Aorta (tissue), 5 donors: Measurements from ENCODE around the gene LIFR. TPM values are rescaled to one million over a fixed set of nuclear protein-coding genes. Genes with fewer than 3 reads are reported as not detected.
A peak's percentile ranks its signal among the peaks of the same experiment; 100 is the strongest.

ENCODE experiments used
- ATAC-seq: fragments of 200-7000 bp; cut with Tn5 transposase; one replicate; pipeline ENCODE4 v1.9.1; 2022; ENCODE audit warnings: moderate library complexity; ENCODE audit not compliant: low FRiP score
- DNase-seq, 2 donors: peaks; one replicate each; pipeline ENCODE4 v3.0.0-alpha.2; 2020
- H3K27ac ChIP-seq, 2 donors: one replicate each; pipeline ENCODE4 v1.5.1; 2013; ENCODE audit warnings: low read length in 2 of 2, mild to moderate bottlenecking in 2 of 2, moderate library complexity in 2 of 2, control low read depth in 1 of 2, inconsistent platforms in 1 of 2, low read depth in 1 of 2
- H3K27me3 ChIP-seq, 2 donors: one replicate each; pipeline ENCODE4 v1.6.1; 2013; ENCODE audit warnings: control low read depth in 1 of 2, low read length in 1 of 2, mild to moderate bottlenecking in 1 of 2, moderate library complexity in 1 of 2; ENCODE audit not compliant: insufficient read depth in 2 of 2, control insufficient read depth in 1 of 2
- H3K36me3 ChIP-seq, 2 donors: one replicate each; pipeline ENCODE4 v1.6.1; 2013; ENCODE audit warnings: control low read depth in 1 of 2, low read length in 1 of 2, mild to moderate bottlenecking in 1 of 2; ENCODE audit not compliant: insufficient read depth in 2 of 2, control insufficient read depth in 1 of 2
- H3K4me1 ChIP-seq, 2 donors: one replicate each; pipeline ENCODE4 v1.6.1; 2013; ENCODE audit warnings: low read length in 2 of 2, control low read depth in 1 of 2, mild to moderate bottlenecking in 1 of 2, moderate library complexity in 1 of 2; ENCODE audit not compliant: insufficient read depth in 2 of 2, control insufficient read depth in 1 of 2
- H3K4me3 ChIP-seq, 2 donors: one replicate each; pipeline ENCODE4 v1.5.1; 2013; ENCODE audit warnings: low read length in 2 of 2, control low read depth in 1 of 2, mild to moderate bottlenecking in 1 of 2
- H3K9me3 ChIP-seq: one replicate; pipeline ENCODE4 v1.6.1; 2013; ENCODE audit warnings: mild to moderate bottlenecking, low read length; ENCODE audit not compliant: control insufficient read depth
- WGBS, 2 donors: extraction: QIAGEN DNeasy Blood & Tissue Kit; methylation state at CpG; one replicate each; pipeline ENCODE4 v1.1.7; 2013; 5-methylcytosine and 5-hydroxymethylcytosine counted together
- intact Hi-C, 2 donors: fragments of 100-400 bp; cut with DNase I; formaldehyde crosslinking; loops; one replicate each; pipeline versions ENCODE4 v1.14.2 to v1.15.0; 2022
- polyA plus RNA-seq, 2 donors: library from polyadenylated mRNA; stranded (reverse); fragments of 200-250 nt; gene quantifications; one replicate each; pipeline ENCODE4 v1.2.3, GENCODE V29; 2013
- total RNA-seq, 2 donors: library from RNA; stranded (reverse); fragmentation: NEBNext Ultra II Directional; extraction: Animal tissue kit (Norgen Biotek cat#: 25700); gene quantifications; one replicate each; pipeline ENCODE4 v1.2.1, GENCODE V29; 2021
- donor health status: healthy with polysubstance abuse.
- donor health status: Bipolar disorder and iron deficiency.
- donor health status: DM: no; HTN: no; CAD: no.
- donor health status: DM: no; HTN: no; CAD: no.
- donor health status: DM: yes; HTN: yes; CAD: no.

Gene LIFR
- total and polyA plus RNA-seq, 4 donors, result 2.4 to 69.6 (median 39.7) TPM

- intact Hi-C loops, result no loop called here
- WGBS, 2 donors, result 12 to 18% methylated on average over 23 to 24 of the region's 24 CpGs
- Histone ChIP-seq H3K27ac (peak overlapping the region in 1 of 2 donors; percentile 46), H3K27me3 (no peaks in the 10 kb centered on the region), H3K4me1 (no peaks in the 10 kb centered on the region), H3K36me3 (no peaks in the 10 kb centered on the region), H3K4me3 (peak overlapping the region; percentile 7 to 15), H3K9me3 (no peaks in the 10 kb centered on the region)
- ATAC-seq, result peak; percentile 31
- peak; percentile 59 to 88 for DNase-seq
These were observed 110.9 kb downstream of the LIFR start for GRCh38 chr5:38445374-38446028.

GRCh38 chr5:38443390-38443789 is 113.1 kb downstream of the LIFR start:
- no peaks in the 10 kb centered on the region for H3K4me1 ChIP-seq
- no peaks in the 10 kb centered on the region for H3K36me3 ChIP-seq
- H3K9me3 ChIP-seq, result no peaks in the 10 kb centered on the region
- no peak for DNase-seq
- no peak overlapping the region for H3K27ac ChIP-seq
- intact Hi-C loops, result loop anchor here (2.0 to 5.0 kb wide), 4 partner anchors 61 to 365 kb away; partner anchors contain the start of gene LIFR (in 1 of the 2)
- no peak for ATAC-seq
- 90 to 91% methylated on average over 7 of the region's 7 CpGs for WGBS, 2 donors
- no peak overlapping the region for H3K4me3 ChIP-seq
- H3K27me3 ChIP-seq, result no peaks in the 10 kb centered on the region

- no peaks in the 10 kb centered on the region for H3K9me3 ChIP-seq
- intact Hi-C loops, result loop anchor here (2.0 to 5.0 kb wide), 4 partner anchors 60 to 367 kb away; partner anchors contain the start of gene LIFR (in 1 of the 2)
- no peaks in the 10 kb centered on the region for H3K36me3 ChIP-seq
- H3K4me3 ChIP-seq, result no peak overlapping the region
- no peaks in the 10 kb centered on the region for H3K27me3 ChIP-seq
- no peak for ATAC-seq
- H3K4me1 ChIP-seq, result no peaks in the 10 kb centered on the region
- no peak for DNase-seq
- no peak overlapping the region for H3K27ac ChIP-seq
- 90 to 94% methylated on average over 2 of the region's 2 CpGs for WGBS, 2 donors
These were observed 114.2 kb downstream of the LIFR start for GRCh38 chr5:38442247-38442573.

- Histone ChIP-seq H3K27ac (no peak overlapping the region), H3K36me3 (no peaks in the 10 kb centered on the region), H3K9me3 (no peaks in the 10 kb centered on the region), H3K4me3 (no peak overlapping the region), H3K4me1 (no peaks in the 10 kb centered on the region), H3K27me3 (no peaks in the 10 kb centered on the region)
- DNase-seq, result peak; percentile 91 to 92
- WGBS, 2 donors, result 25 to 26% methylated on average over 9 of the region's 9 CpGs
- intact Hi-C loops, result loop anchor here (1.0 to 5.0 kb wide), 6 partner anchors 59 to 367 kb away; partner anchors contain the start of gene LIFR (in 1 of the 2)
- ATAC-seq, result peak; percentile 92
These were observed 114.8 kb downstream of the LIFR start for GRCh38 chr5:38441453-38442246.

- no peak for DNase-seq
- Histone ChIP-seq H3K27ac (no peak overlapping the region), H3K4me1 (peaks cover 0 to 6% of the 10 kb centered on the region in 2 donors), H3K9me3 (no peaks in the 10 kb centered on the region), H3K36me3 (no peaks in the 10 kb centered on the region), H3K27me3 (no peaks in the 10 kb centered on the region), H3K4me3 (no peak overlapping the region)
- ATAC-seq, result no peak
- intact Hi-C loops, result no loop called here
- WGBS, 2 donors, result 88 to 96% methylated on average over 1 of the region's 1 CpG
These were observed 117.7 kb downstream of the LIFR start for GRCh38 chr5:38438757-38439156.

- peaks cover 0 to 7% of the 10 kb centered on the region in 2 donors for H3K4me1 ChIP-seq
- no peaks in the 10 kb centered on the region for H3K9me3 ChIP-seq
- no peaks in the 10 kb centered on the region for H3K27me3 ChIP-seq
- no peak for ATAC-seq
- no peak for DNase-seq
- intact Hi-C loops, result no loop called here
- H3K27ac ChIP-seq, result peak overlapping the region in 1 of 2 donors; percentile 77
- WGBS, 2 donors, result 46 to 47% methylated on average over 7 of the region's 7 CpGs
- H3K4me3 ChIP-seq, result no peak overlapping the region
- no peaks in the 10 kb centered on the region for H3K36me3 ChIP-seq
These were observed 121.3 kb downstream of the LIFR start for GRCh38 chr5:38434966-38435705.

- DNase-seq (peak in 1 of 2 donors; percentile 52), ATAC-seq (peak; percentile 45)
- Histone ChIP-seq H3K36me3 (no peaks in the 10 kb centered on the region), H3K4me3 (no peak overlapping the region), H3K4me1 (peaks cover 0 to 7% of the 10 kb centered on the region in 2 donors), H3K9me3 (no peaks in the 10 kb centered on the region), H3K27ac (peak overlapping the region in 1 of 2 donors; percentile 16), H3K27me3 (no peaks in the 10 kb centered on the region)
- WGBS, 2 donors, result 0 to 6% methylated on average over 6 of the region's 6 CpGs
- intact Hi-C loops, result no loop called here
These were observed 123.1 kb downstream of the LIFR start for GRCh38 chr5:38433160-38433861.

GRCh38 chr5:38431242-38431853 is 125.1 kb downstream of the LIFR start:
- 94 to 96% methylated on average over 1 of the region's 1 CpG for WGBS, 2 donors
- no peak for DNase-seq

More at GRCh38 chr5:38431242-38431853, 125.1 kb downstream of the LIFR start:
- H3K4me1 ChIP-seq, result peaks cover 0 to 7% of the 10 kb centered on the region in 2 donors
- H3K27ac ChIP-seq, result no peak overlapping the region
- no peaks in the 10 kb centered on the region for H3K27me3 ChIP-seq
- intact Hi-C loops, result no loop called here
- no peaks in the 10 kb centered on the region for H3K9me3 ChIP-seq
- ATAC-seq, result no peak
- no peaks in the 10 kb centered on the region for H3K36me3 ChIP-seq
- H3K4me3 ChIP-seq, result no peak overlapping the region
